GM12873 (cell line): Measurements from ENCODE around the gene ATF4.

Source experiments
- CTCF ChIP-seq: IDR thresholded peaks from 2 replicates; pipeline ENCODE4 v1.5.1; 2012; ENCODE audit warnings: low read depth, mild to moderate bottlenecking, moderate library complexity, low read length, control low read depth; ENCODE audit not compliant: insufficient read depth; ENCODE audit errors: missing control alignments

Gene ATF4

GRCh38 chr22:39490135-39490798 is 30.1 kb upstream of the ATF4 start:
- TF ChIP-seq CTCF = no peak

GRCh38 chr22:39490966-39491680 is 29.2 kb upstream of the ATF4 start:
- no peak for TF ChIP-seq CTCF

- no peak for TF ChIP-seq CTCF
Observed at GRCh38 chr22:39491696-39492095, 28.7 kb upstream of the ATF4 start.

- no peak for TF ChIP-seq CTCF
Observed at GRCh38 chr22:39492186-39492585, 28.2 kb upstream of the ATF4 start.

GRCh38 chr22:39493759-39494158 is 26.6 kb upstream of the ATF4 start:
- no peak for TF ChIP-seq CTCF

- TF ChIP-seq CTCF = peak; percentile 4
Observed at GRCh38 chr22:39494471-39495120, 25.8 kb upstream of the ATF4 start.

GRCh38 chr22:39496131-39496838 is 24.1 kb upstream of the ATF4 start:
- peak; percentile 82 for TF ChIP-seq CTCF
